ENCODE results near the gene LMF1. TPM values are rescaled to one million over a fixed set of nuclear protein-coding genes. Genes with fewer than 3 reads are reported as not detected.
"Not testable (repeated sequence)": the region's sequence is repeated elsewhere in the genome, so short reads cannot be mapped to it uniquely, and the experiment has no call there.

Gene LMF1
- total RNA-seq, 1 donor from 2014 or later: 10.2 TPM

DNA sequence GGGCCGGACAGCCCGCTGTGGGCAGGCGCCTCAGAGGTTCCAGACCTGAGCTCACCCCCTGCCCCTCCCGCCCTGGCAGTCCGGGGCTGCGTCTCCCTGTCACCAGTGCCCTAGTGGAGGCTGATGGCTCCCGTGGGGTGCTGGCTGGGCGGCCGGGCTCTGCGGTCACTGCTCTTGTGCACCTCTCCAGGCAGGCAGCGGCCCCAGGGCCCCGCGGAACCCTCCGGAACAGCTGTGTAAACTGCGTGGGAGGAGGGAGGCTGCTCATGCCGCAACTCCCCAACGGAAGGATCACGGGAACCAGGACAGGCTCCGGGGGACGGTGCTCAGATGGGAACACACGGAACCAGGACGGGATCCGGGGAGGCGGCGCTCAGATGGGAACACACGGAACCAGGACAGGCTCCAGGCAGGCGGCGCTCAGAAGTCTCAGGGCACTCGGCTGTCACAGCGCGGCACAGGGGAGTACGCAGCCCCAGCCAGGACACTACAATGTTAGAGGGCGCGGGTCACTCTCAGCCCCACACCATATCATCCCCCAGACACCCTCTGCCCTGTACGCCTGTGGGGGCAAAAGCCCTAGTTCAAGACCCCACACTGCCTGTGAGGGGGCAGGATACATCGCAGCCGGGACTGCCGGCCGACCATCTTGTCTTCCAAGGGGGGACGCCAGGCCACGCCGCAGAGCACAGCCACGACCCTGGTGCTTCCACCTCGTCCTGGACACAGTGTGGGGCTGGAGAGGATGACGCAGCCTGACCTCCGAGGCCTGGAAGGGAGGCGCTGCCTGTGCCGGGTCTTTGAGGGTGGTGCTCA, 96.2 kb downstream of the LMF1 start:
- FAIRE-seq (no peak), DNase-seq (ENCODE audit: low spot score in 2 of 2) (no peak)

DNA sequence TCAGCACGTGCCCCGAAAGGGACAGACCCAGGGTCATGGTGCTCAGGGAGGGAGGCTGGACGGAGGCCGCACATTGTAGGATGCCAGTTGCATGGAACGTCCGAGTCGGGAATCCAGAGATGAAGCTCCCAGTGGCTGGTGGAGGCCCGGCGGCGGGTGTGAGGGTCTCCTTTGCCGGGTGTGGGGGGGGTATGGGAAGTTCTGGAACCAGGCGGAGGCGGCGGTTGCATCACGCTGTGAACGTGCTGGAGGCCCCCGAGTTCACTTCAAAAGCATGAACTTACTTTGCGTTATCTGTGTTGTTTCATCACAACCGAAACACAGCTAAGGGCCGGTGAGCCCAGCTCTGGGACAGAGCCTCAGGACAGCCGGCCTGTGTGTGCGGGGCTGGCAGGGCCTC, 96.9 kb downstream of the LMF1 start:
- DNase-seq (ENCODE audit: low spot score in 2 of 2): no peak
- no peak for FAIRE-seq

DNA sequence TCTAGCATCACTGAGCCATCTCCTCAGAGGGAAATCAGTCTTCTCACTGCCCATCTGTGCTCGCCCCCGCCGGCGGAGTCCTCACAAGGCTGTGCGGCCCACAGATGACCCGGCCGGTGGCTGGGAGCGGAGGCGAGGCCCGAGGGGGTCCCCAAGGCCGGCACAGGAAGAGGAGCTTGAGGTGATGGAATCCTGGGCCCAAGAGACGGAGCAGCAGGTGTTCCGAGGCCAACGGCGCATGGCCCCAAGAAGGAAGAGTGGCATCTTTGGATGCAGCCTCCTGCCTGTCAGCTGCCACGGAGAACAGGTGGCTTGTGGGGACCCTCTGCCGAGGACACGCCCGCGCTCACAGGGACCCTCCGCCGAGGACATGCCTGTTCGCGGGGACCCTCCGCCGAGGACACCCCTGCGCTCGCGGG, 97.5 kb downstream of the LMF1 start:
- FAIRE-seq: no peak
- no peak for DNase-seq (ENCODE audit: low spot score in 2 of 2)

- DNase-seq (ENCODE audit: low spot score in 2 of 2) (no peak), FAIRE-seq (no peak)
Observed at GRCh38 chr16:872436-873242, 98.1 kb downstream of the LMF1 start.

DNA sequence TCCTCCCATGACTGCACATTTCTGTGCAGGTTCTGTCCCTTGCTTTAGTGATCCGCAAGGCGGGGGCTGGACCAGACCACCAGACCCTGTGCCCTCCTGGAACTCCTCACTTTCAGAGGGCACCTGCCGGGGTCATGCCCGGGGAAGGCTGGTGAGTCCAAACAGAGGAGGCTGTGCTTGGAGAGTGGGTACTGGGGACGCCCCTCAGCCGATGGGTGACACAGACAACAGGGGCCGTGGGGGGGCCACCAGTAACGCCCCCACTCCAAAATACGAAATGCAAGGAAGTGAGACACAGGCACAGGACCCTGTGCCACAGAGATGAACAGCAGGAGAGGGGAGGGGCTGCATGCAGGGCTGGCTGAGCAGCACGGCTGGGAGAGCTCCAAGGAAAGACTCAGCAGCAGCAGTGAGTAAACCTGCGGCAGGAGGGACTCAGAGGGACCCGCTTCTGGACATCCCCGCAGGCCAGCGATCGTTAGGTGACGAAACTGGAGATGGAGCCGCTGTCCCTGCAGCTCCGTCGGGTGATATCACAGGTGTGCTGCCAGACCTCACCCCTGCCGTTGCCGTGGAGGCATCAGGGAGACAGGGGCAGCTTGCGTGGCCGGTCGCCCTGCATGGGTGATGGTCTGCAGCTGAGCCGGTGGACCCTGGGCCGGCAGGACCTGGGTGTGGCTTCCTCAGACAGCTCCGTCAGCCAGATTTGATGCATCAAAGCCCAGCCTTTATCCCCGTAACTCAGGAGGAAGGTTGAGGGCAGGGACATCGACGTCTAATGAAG, 99.0 kb downstream of the LMF1 start:
- FAIRE-seq (no peak), DNase-seq (ENCODE audit: low spot score in 2 of 2) (no peak)

GRCh38 chr16:870856-871561, 99.8 kb downstream of the LMF1 start:
- FAIRE-seq: no peak

DNA sequence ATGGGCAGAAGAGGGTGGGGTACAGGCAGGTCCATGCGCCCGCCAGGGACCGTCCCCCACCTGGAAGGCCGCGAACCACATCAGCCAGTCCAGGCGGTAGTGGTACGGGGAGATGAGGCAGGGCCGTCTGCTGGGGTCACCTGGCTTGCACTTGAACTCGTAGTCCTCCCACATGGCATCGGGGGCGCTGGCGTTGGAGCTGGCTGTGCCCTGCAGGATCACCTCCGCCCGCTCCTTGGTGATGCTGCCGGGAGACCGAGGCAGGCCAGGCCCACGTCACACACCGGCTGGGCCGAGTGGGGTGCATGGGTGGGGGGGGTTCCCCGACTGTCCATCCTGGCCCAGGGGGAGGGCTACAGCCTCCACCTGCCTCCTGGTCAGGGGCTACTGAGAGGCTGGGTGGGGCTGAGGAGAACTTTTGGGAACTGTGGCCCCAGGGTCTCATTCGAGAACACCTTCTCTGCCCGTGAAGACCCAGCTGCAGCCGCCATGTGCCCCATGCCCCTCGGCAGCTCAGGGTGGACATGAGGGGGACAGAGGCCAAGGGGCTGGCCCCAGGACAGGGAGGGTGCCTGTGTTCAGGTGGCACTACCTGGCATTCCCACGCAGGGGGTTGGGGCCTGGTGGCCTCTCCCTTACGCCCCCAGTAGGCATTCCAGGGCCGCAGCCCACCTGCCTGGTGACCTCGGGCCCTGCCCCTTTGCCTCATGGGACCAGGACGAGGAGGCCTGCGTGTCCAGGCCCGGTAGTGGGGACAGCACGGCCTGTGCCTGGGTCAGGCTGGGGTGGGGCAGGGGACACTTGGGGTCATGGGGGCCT, 100.8 kb downstream of the LMF1 start:
- no peak for FAIRE-seq
- DNase-seq (ENCODE audit: low spot score in 2 of 2): no peak

More at GRCh38 chr16:870856-871561, 99.8 kb downstream of the LMF1 start:
- no peak for DNase-seq (ENCODE audit: low spot score in 2 of 2)

DNA sequence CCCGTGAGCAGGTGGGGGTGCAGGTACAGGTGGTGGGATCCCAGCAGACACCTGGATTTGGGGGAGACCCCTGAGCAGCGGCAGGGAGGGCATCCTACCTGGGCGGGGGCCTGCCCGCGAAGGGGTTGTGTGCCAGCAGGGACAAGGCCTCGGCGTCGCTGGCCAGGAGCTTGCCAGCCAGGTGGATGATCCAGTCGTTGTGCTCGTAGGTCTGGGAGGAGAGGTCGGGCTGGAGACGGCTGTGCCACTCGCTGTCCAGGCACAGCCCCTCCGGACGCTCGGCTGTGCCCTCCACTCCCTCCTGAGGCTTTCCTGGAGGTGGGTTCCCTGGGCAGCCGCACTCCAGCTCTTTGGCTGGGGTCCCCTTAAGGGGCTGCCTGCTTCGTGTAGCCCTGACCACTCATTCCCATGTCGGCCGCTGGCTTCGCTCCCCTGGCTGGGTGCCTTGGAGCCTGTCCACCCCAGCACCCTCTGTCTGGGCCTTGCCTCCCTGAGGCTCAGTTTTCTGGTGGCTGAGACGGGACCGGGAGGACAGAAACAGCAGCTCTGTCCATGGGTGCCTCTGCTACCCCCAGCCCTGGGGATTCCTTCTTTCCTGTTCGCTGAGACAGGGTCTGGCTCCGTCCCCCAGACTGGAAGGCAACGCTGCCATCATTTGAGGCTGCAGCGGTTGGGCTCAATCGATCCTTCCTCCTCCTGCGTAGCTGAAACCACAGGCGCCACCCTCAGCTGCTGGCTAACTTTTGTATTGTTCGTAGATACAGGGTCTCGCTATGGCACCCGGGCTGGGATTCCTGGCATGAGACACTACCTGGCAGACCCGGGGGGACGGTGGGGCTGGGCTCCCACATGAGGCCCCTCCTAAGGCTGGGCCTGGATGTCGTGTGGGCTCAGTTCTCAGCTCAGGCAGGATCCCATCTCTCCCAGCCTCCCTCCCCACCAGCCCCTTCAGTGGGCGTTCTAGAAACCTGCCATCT, 101.7 kb downstream of the LMF1 start:
- no peak for FAIRE-seq
- no peak for DNase-seq (ENCODE audit: low spot score in 2 of 2)

DNA sequence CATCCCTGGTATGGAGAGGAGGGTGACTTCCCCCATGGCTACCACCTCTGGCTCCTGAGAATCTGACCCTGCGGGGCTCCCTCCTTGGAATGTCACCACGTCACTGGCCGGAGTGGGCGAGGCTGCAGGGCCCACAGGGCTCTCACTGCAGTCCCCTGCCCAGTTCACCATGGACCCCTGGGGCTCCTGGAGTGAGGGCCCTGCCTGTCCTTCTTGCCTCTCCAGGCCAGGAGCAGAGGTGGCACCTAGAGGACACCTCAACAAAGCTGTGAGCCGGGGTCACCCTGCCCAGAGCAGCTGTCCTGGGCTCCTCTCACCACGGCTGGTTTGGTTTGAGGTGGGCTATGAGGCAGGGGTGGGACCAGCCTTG, 102.4 kb downstream of the LMF1 start:
- FAIRE-seq (no peak), DNase-seq (ENCODE audit: low spot score in 2 of 2) (no peak)

DNA sequence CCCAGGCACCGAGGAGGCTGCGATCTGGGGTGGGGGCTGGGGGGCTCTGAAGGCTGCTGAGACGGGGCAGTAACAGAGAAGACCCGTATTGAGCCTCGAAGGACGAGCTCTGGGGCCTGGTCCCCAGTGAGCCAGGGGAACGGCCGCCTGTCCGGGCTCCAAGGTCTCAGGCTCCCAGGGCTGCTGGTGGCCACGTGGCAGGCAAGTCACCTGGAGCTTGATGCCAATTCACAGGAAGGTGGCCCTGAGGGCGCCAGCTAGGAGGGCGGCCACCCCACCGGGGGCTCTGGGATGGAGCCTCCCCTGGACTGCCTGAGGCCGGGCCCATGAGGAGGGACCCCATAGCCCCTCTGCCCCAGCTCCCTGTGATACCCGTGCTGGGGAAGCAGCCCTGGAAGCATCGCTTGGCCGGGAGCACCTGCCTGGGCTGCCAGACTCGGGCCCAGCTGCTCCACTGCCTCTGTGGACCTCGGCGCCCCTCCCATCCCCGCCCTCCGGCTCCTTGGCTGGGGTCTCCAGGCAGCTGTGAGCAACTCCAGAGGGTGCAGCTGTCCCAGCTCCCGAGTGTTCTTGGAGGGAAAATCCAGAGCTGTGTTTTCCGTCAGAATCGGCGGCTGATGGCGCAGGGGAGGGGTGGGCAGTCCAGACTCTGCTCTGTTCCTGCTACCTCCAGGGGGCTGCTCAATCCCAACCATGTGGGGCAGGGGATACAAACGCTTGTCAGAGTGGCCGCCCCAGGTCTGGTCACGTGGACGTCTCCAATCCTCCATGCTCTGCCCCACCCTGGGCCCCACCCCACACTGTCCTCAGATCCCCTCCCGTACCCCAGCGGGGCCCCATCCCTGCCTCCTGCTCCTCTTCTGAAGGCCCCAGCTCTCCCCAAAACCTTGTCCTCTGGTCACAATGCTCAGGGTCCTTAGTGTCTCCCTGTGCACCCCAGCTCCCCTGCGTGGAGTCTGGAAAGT, 103.1 kb downstream of the LMF1 start:
- DNase-seq (ENCODE audit: low spot score in 2 of 2) (no peak), FAIRE-seq (no peak)

- DNase-seq (ENCODE audit: low spot score in 2 of 2) (no peak), FAIRE-seq (no peak)
Observed at GRCh38 chr16:866252-866896, 104.4 kb downstream of the LMF1 start.

DNA sequence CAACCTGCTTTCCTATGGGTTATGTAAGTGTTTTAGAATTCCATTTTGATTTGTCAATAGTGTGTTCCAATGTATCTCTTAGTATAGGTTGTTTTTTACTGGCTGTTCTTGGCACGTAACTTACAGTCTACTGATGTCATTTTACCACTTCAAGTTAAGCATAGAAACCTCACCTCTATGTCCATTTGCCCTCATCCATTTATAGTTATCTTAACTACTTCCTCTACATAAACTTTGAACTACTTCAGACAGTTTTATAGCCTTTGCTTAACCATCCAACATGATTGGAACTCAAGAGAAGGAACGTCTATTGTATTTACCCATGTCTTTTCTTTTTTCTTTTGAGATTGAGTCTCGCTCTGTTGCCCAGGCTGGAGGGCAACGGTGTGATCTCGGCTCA, 105.8 kb downstream of the LMF1 start:
- FAIRE-seq (no peak), DNase-seq (ENCODE audit: low spot score in 2 of 2) (no peak)

DNA sequence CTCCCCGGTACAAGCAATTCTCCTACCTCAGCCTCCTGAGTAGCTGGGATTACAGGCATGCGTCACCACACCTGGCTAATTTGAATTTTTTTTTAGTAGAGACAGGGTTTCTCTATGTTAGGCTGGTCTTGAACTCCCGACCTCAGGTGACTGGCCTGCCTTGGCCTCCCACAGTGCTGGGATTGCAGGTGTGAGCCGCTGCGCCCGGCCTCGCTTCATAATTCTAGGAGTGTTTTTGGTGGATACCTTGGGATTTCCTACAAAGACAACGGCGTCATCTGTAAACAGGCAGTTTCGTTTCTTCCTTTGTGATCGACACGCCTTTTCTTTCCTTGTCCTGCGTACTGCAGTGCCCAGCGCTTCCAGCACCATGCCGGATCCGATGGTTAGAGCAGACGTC, 109.3 kb downstream of the LMF1 start:
- FAIRE-seq: no peak

DNA sequence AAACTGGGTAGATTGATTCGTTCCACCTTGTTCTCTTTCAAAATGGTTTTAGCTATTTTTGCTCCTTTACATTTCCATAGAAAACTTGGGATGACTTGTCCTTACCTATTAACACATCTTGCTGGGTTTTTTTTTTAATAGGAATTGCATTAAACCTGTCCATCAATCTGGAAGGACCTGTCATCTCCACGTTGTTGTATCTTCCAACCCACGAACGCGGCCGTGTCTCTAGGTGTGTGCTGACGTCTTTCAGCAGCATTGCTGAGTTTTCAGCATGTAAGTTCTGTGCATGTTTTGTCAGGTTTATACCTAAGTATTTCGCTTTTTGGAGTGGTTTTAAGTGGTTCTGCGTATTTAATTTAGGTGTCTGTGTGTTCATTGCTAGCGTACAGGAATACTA, 109.9 kb downstream of the LMF1 start:
- DNase-seq (ENCODE audit: low spot score in 2 of 2): no peak
- FAIRE-seq: no peak

More for the DNA sequence above, 109.3 kb downstream of the LMF1 start:
- no peak for DNase-seq (ENCODE audit: low spot score in 2 of 2)

GRCh38 chr16:858971-859370, 111.8 kb downstream of the LMF1 start:
- FAIRE-seq; DNase-seq (ENCODE audit: low spot score in 2 of 2): not testable (repeated sequence)

DNA sequence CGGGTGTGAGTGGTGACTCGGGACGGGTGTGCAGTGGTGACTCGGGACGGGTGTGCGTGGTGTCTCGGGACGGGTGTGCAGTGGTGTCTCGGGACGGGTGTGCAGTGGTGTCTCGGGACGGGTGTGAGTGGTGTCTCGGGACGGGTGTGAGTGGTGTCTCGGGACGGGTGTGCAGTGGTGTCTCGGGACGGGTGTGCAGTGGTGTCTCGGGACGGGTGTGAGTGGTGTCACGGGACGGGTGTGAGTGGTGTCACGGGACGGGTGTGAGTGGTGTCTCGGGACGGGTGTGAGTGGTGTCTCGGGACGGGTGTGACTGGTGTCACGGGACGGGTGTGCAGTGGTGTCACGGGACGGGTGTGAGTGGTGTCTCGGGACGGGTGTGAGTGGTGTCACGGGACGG, 112.3 kb downstream of the LMF1 start:
- not testable (repeated sequence) for FAIRE-seq; DNase-seq (ENCODE audit: low spot score in 2 of 2)

DNA sequence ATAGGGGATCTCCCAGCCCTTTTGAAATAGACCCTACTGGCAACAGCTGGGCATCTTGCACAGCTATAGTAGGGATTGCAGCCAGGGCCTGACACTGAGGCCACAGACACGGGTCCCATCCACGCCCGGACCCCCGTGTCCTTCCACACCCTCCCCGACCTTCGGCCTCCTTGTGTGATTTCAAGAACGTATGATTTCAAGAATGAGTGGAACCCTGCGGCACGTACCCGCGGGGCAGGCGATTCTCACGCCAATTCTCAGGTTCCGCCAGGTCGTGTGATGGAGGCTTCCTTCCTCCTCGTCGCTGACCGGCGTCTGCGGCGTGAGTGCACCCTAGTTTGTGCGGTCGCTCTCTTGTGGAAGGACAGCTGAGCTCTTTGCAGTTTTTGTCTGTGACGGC, 114.0 kb downstream of the LMF1 start:
- DNase-seq (ENCODE audit: low spot score in 2 of 2): no peak
- no peak for FAIRE-seq

Measured in frontal cortex (tissue), 4 donors.